ENCODE measurements around the gene FAM3C.
A peak's percentile ranks its signal among the peaks of the same experiment; 100 is the strongest.
"Not testable (repeated sequence)": the region's sequence is repeated elsewhere in the genome, so short reads cannot be mapped to it uniquely, and the experiment has no call there.

The FAM3C gene, protein sequence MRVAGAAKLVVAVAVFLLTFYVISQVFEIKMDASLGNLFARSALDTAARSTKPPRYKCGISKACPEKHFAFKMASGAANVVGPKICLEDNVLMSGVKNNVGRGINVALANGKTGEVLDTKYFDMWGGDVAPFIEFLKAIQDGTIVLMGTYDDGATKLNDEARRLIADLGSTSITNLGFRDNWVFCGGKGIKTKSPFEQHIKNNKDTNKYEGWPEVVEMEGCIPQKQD

DNA sequence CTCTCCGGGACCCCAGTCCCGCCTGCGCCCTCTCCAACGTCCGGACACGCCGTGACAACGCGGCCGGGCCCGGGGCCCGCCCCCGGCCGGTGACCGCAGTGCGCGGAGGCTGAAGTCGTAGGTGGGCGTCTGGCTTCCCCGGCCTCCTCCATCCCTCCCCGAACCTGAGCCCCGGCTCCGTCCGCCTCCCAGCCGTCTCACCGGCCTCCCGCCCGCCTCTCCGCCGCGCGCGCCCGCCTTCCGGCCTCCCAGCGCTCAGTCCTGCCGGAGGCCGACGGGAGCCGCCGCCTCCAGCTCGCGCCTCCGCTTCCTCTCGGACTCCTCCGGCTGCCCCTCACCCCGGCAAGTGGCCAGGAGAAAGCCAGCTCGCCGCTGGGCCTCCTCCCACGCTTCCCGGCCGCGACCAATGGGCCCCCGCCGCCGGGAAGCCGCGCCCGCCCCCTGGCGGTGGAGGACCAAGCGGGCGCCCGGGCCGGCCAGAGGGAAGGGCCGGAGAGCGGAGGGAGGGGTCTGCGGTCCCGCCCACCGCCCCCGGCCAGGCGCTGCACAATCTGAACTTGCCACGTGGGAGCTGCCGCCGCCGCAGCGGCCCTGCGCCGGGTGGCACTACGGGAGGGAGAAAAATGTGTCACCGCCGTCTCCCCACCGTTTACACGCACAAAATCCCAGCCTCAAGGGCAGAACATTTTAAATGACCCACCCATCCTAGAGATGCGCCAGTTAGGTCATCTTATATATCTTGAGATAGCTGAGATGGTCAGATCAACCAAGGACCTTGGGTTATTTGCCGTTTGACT is at the start of gene FAM3C:
TSS of gene FAM3C (minus strand) at position 348 of the 797 bp plus-strand sequence. CDS start 13,339 bp downstream, outside the sequence.
- peak; percentile 94 for DNase-seq

DNA sequence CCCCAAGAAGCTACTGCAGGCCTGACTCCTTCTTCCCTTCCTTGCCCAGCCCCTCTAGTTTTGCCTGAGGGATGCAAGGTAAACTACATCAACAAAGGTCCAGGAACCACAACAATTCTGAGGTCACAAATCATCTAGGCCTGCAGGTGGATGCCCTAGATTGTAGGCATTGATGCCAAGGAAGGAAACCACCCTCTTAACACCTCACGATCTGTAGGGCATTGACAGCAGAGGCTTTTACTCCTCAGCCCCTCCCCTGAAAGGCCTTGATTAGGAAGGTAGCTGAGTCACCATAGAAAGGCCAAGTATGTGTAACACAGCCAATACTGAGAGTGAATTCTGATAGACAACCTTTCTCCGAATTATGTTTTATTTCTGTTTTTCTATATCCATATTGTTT is 46.7 kb upstream of the FAM3C start:
- DNase-seq, result peak; percentile 58

DNA sequence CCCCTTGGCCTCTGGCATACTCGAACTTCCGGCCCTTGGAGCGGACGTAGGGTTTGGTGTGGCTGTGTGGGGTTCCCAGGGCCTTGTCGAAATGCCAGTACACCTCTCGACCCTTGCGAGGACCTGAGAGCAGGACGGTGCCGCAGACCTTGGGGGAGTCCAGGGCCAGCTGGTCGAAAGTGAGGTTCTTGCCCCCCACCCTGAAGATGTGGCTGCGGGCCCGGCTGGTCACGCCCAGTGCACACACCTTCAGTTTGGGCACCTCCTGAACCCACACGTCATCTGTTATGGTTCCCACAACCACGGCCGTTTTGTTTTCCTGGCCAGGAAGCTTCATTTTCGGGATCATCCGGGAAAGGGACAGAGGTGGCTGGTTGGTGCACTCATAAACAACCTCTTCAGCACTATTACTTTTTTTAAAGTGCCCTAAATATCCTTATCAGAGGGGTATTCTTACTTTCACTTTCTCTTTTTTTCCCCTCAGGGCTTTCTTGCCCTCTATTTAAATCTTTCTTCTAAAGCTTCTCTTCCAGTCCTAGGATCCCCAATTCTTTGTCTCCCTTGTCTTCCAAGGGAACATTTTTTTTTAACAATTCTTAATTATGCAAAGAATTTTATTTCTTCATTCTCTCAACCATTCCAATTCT is 44.9 kb upstream of the FAM3C start:
- DNase-seq, result no peak

DNA sequence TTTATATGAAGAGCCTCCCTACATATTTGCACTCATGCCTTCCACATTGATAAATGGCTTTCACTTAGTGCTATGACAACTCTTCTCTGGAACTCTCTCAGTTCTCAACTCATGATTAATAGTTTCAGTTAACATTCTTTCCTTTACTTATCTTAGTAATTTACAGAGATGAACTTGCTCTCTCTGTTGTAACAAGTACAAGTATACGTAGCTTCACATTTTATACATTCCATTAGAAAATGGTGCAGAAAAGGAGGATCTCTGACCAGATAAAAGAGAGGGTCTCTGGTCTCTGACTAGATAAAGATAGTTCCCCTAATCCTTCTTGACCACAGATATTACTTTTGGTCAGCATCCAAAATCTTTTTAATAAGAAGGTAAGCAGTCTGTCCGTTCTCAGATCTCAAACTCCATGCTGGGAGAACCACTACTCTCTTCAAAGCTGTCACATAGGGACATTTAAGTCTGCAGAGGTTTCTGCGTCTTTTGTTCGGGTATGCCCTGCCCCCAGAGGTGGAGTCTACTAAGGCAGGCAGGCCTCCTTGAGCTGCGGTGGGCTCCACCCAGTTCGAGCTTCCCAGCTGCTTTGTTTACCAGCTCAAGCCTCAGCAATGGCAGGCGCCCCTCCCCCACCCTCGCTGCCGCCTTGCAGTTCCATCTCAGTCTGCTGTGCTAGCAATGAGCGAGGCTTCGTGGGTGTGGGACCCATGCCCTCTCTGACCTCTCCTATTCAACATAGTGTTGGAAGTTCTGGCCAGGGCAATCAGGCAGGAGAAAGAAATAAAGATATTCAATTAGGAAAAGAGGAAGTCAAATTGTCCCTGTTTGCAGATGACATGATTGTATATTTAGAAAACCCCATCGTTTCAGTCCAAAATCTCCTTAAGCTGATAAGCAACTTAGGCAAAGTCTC is 42.2 kb upstream of the FAM3C start:
- not testable (repeated sequence) for DNase-seq

DNA sequence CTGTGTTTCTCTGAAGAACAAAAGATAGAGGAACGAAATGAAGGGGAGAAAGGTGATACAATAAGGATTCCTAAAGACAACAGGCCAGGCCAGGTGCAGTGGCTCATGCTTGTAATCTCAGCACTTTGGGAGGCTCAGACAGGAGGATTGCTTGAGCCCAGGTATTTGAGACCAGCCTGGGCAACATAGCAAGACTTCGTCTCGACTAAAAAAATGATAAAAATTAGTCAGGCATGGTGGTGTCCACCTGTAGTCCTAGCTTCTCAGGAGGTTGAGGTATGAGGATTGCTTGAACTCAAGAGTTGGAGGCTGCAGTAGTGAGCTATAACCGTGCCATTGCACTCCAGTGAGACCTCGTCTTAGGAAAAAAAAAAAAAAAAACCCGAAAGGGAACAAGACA is 41.4 kb upstream of the FAM3C start:
- no peak for DNase-seq

DNA sequence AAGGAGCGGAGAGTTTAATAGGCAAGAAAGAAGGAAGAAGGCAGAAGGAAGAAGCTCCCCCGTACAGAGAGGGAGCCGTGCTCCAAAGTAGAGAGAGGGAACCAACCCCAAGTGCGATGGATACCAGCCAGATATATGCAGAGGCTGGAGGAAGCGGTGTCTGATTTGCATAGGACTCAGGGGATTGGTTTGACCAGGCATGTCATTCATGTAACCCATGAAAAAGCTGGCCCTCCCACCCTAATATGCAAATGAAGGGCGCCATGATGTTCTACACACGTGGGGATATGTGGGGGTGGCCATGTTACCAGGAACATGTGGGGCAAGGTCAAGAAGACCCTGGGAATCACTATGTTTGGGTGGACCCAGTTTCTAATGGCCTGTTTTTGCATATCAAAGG is 40.6 kb upstream of the FAM3C start:
- no peak for DNase-seq

DNA sequence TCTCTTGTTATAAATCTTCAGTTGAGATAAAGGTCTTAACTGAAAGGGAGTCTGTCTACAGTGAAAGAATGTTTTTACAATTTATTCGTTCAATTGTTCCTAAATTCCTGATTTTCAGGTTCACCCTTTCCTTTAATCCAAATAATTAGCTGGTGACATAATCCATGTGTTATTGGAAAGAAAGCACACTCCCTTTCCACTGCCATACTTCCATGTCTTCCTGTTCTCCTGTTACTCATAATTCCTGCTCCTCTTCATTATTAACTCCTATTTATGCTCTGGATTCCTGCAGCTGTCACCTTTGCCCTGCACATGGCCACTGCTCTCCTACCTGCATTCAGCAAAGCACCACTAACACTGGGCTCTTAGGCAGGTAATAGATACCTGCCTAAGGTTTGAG is 40.0 kb upstream of the FAM3C start:
- no peak for DNase-seq

DNA sequence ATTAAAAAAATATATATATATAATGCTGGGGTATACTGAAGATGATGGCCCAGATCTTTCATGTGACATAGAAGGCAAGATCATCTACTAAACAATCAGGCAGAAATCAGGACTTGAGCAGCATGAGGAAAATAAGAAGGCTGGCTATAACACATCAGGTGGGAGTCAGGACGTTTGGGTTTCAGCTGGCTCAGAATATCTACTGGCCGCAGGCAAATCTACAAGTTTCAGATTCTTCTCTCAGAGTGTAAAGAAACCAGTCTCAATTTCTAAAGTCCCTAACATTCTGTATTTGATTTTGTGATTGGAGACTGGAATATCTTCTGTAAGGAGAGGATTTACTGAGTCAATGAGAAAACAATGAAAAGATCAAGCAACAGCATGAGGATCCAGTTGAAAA is 37.7 kb upstream of the FAM3C start:
- DNase-seq, result no peak

DNA sequence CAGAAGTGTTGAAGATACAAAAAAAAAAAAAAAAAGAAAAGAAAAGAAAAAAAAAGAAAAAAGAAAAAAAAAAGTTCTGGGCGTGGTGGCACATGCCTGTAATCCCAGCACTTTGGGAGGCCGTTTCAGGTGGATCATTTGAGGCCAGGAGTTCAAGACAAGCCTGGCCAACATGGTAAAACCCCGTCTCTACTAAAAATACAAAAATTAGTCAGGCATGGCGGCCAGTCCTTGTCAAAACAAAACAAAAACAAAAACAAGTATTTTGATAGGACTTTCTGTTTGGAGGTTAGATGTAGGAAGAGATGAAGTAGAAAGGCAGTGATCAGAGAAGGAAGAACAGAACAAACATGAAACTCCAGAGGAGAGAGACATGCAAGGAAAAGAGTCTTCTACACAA is 36.4 kb upstream of the FAM3C start:
- DNase-seq, result not testable (repeated sequence)

DNA sequence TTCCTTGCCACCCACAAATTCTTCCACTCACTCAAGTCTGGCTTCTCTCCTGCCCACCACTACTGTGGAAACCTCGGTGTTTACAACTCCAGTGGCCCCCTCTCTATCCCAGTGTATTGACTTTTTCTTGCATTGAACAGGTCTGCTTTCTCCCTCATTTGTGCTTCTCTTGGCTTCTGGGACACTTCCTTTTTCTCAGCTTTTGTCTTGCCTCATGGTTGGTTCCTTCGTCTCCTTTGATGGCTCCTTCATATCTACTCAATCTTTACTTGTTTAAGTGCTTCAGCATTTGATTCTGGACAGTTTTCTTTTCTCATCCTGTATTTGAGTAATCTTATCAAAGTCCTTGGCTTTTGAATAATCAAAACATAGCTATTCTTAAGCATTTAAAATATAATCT is 35.9 kb upstream of the FAM3C start:
- DNase-seq, result no peak

DNA sequence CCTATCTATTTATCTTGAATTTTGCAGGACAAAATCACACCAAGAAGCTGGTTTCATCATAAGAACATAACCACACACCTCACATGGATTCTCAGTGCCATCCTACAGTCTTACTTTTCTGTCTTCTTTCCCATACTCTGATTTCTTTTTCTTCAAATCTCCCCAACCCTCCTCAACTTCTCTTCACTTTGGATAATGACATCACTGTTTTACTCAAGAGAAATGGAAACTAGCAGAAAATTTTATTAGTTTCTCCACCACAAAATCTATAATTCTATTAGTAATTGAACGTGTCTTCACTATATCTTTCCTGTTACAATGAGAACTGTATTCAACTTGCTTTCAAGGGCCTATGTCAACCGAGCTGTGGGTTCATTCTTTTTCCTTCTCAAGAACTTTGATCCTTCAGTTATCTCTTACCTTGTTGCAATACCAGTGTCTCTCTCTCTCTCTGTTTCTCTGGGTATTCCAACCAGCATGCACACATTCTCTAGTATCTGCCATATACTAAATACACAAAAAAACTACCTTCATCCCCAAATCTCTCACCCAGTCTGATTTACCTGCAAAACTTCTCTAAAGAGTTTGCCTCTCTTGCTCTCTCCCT is 35.4 kb upstream of the FAM3C start:
- no peak for DNase-seq

DNA sequence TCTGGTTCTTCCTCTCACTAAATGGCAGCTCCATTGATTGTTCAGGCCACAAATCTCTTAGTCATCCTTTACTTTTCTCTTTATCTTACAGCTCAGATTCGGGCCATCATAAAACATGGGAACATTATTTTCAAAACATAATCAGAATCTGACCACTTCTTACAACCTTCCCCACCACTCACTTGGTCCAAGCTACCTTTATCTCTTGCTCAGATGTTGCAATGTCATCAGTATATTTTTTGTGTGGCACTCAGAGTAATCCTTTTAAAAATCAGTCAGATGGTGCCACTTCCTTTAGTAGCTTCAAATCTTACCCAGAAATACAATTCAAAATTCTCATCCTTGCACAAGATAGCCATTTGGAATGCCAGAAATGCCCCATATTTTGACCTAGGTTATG is 34.5 kb upstream of the FAM3C start:
- no peak for DNase-seq

DNA sequence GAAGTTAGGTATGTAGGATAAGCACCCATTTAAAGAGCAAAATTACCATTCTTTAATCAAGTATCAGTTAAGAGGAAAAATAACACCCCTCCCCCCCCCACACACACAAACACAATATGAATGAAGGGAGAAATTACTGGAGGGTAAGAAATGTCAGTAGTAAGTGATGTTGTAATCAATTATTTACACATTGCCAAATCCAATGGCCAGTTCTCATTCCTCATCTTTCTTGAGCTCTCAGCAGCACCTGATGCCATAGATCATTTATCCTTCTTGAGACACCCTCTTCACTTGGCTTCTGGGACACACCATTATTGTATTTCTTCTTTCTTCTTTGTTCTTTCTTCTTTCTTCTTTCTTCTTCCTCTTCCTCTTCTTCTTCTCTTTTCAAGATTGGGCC is 33.7 kb upstream of the FAM3C start:
- no peak for DNase-seq

DNA sequence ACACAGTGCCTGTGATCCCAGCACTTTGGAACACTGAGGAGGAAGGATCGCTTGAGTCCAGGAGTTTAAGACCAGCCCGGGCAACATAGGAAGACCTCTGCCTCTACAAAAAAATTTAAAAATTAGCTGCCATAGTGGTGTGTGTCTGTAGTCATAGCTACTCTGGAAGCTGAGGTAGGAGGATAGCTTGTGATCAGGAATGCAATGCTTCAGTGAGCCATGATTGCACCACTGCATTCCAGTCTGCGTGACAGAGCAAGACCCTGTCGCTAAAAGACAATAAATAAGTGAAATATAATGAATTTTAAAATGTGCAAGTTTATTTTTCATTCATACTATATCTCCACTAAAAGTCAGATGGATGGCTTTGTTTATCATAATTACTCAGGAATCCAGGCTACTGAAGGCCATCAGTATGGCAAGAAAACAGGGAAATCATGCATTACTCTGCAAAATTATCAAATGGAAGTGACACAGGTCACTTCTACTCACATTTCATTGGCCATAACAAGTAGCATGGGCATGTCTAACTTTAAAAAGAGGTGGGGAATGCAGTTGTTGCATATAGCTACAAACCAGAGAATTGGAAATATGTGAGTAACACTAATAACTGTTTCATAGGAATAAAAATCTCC is 32.9 kb upstream of the FAM3C start:
- no peak for DNase-seq

DNA sequence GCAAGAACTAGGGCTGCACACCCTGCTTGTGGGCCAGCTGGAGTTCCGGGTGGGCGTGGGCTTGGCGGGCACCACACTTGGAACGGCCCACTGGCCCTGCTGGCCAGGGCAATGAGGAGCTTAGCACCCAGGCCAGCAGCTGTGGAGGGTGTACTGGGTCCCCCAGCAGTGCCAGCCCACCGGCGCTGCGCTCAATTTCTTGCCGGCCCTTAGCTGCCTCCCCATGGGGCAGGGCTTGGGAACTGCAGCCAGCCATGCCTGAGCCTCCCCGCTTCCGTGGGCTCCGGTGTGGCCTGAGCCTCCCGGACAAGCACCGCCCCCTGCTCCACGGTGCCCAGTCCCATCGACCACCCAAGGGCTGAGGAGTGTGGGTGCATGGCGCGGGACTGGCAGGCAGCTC is 25.6 kb upstream of the FAM3C start:
- DNase-seq, result not testable (repeated sequence)

DNA sequence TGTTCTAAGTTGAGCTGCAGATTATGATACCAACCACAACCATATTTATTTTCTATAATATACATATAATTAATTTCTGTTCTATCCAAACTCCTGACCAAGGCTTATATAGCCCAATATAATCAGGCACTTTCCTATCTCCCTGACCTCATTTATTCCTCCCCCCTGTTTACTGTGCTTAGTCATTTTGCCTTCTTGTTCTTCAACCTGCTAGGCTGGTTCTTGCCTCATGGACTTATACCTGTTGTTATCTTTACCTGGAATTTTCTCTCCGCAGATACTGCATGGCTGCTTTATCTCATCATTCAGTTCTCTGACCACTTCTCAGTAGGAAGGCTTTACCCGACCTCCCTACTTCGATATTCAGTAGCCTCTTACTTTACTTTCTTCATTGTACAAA is 24.9 kb upstream of the FAM3C start:
- no peak for DNase-seq

DNA sequence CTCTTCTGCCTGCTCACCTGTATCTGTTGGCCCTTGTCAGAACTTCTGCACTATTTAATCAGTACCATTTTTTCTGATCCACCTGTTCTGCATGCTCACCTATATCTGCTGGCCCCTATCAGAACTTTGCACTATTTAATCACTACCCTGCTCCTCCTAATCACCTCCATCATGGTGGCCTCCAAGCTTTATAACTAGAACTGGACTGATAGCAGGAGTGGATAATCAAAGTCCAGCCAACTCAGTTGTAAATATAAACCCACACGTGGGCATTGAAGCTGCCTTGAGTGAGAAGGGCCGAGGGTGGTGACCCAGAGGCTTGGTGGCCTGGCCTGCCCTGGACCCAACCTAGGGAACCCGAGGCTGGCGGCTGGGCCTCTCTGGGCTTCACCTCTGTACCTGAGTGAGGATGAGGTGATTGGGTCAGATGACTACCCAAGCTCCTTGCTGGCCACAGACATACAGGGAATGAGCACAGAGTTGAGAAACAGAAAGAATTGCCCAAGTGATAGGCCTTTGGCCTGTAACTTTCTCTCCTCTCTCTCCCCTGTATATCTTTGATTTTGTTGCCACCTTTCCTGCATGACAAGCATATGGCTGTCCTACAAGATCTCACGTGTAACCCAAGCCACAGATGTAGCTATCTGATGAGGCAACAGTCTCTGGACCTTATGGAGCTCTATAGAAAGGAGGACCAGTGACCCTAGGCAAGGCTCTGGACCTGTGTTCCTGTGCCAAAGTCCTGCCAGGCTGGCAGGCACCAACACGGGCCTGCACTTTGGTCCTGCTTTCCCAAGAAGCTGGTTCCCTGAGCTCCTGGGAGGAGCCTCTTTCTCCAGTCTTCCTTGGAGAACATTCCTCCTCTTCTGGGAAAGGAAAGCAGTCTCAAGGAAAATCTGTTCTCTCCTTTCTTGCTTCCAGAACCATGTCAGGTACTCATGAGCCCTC is 23.4 kb upstream of the FAM3C start:
- DNase-seq, result no peak

DNA sequence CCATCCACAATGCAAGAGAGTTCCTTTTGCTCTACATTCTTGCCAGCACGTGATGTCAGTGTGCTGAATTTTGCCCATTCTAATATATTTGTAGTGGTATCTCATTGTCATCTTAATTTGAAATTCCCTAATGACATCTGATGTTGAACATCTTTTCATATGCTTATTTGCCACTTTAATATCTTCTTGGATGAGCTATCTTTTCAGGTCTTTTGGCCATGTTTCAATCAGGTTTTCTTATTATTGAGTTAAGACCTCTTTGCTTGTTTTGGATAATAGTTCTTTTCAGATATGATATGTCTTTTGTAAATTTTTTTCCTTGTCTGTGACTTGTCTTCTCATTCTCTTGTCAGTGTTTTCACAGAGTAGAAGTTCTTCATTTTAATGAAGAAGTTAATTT is 20.4 kb upstream of the FAM3C start:
- DNase-seq, result no peak

DNA sequence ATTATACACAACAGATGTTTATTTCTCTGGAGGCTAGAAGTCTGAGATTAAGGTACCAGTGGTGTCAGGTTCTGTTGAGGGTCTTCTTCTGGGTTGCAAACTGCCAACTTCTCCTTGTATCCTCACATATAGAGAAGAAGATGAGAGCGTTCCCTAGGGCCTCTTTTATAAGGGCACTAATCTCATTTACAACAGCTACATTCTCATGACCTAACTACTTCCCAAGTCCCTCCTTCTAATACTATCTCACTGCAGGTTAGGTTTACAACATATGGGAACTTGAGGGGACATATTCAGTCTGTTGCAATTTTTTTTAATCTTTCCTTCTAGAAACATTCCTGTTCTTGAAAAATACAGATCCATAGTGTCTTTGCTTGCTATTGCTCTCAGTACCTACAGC is 18.3 kb upstream of the FAM3C start:
- no peak for DNase-seq

DNA sequence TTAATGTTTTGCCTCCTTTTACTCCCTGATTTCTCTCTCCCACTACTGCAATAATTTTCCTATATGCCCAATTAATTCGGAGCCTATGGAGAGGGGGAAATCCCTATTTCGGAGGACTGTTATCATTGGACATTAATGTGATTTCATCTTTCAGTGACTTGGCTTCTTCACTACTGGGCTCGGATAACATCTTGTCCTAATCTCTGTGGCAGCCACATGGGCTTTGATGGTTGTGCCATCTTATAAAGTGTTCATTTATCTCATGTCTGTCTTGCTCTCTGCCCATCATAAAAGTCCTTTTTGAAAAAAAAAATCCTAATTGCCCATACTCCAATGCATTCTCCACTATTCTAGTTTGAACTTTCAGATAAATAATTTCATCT is 15.5 kb upstream of the FAM3C start:
- no peak for DNase-seq

Measured in NK-92 treated with Interleukin-12 subunit alpha and Interleukin-12 subunit beta, amount 100 ng/mL, for 24 hours (cell line).